Ovary (tissue), 9 donors: ENCODE data around the gene SGTB. TPM values are rescaled to one million over a fixed set of nuclear protein-coding genes. Genes with fewer than 3 reads are reported as not detected.
"Not testable (repeated sequence)": the region's sequence is repeated elsewhere in the genome, so short reads cannot be mapped to it uniquely, and the experiment has no call there.

Experiments
- DNase-seq, 5 donors: peaks; one replicate each; pipeline ENCODE4 v3.0.0-alpha.2; 2019 to 2020
- H3K27ac ChIP-seq, 2 donors: fragments of 200-600 bp; one replicate each; pipeline versions ENCODE4 v1.5.1 to v1.8.0; 2019 to 2022
- H3K27me3 ChIP-seq: fragments of 200-600 bp; one replicate; pipeline ENCODE4 v1.8.0; 2022
- H3K36me3 ChIP-seq: fragments of 200-600 bp; sonication (generic); one replicate; pipeline ENCODE4 v1.5.1; 2019
- H3K4me1 ChIP-seq: one replicate; pipeline ENCODE4 v1.8.1; 2013; ENCODE audit warnings: mild to moderate bottlenecking, moderate library complexity; ENCODE audit not compliant: insufficient read depth
- H3K4me3 ChIP-seq: fragments of 200-600 bp; sonication (generic); one replicate; pipeline ENCODE4 v1.5.1; 2017
- H3K9me3 ChIP-seq, 2 donors: fragments of 200-600 bp in 1 of 2; sonication (generic) in 1 of 2; one replicate each; pipeline versions ENCODE4 v1.5.1 to v1.8.1; 2013 to 2019; ENCODE audit warnings: mild to moderate bottlenecking in 1 of 2, moderate library complexity in 1 of 2
- CTCF ChIP-seq, 3 donors: fragments of 450-650 bp in 2 of 3; fragments of 200-600 bp in 1 of 3; IDR thresholded peaks; one replicate each; pipeline versions ENCODE4 v1.5.1 to v1.8.0; 2016 to 2022; ENCODE audit warnings: antibody characterized with exemption in 3 of 3, mild to moderate bottlenecking in 1 of 3
- EP300 ChIP-seq: sonication (generic); formaldehyde crosslinking; IDR thresholded peaks from one replicate; pipeline ENCODE4 v1.6.1; 2017; ENCODE audit warnings: antibody characterized with exemption
- POLR2A ChIP-seq: fragments of 450-650 bp; IDR thresholded peaks from one replicate; pipeline ENCODE4 v1.6.1; 2017; ENCODE audit warnings: antibody characterized with exemption, mild to moderate bottlenecking, moderate library complexity
- WGBS, 3 donors: extraction: QIAGEN DNeasy Blood & Tissue Kit in 1 of 3; methylation state at CpG; one replicate each; pipeline versions ENCODE4 v1.1.5 to v1.1.7; 2013 to 2017; 5-methylcytosine and 5-hydroxymethylcytosine counted together
- intact Hi-C, 4 donors: fragments of 100-400 bp; cut with DNase I; formaldehyde crosslinking; loops; one replicate each; pipeline versions ENCODE4 v1.11.0 to v1.15.1; 2022 to 2023
- polyA plus RNA-seq, 2 donors: library from polyadenylated mRNA; stranded (reverse); fragments of 200-250 nt in 1 of 2; fragments of 350-450 nt in 1 of 2; fragmentation: Illumina TruSeq in 1 of 2; extraction: RNeasy Lipid Tissue Mini Kit (QIAGEN cat#74804) in 1 of 2; gene quantifications; one replicate each; pipeline ENCODE4 v1.2.3, GENCODE V29; 2013 to 2014
- total RNA-seq, 7 donors: library from RNA; depleted of rRNA in 2 of 7; stranded (reverse); fragments of >200 nt in 2 of 7; fragmentation: NEBNext Ultra II Directional in 3 of 7; extraction: Animal tissue kit (Norgen Biotek cat#: 25700) in 3 of 7; gene quantifications; one replicate each; pipeline versions ENCODE4 v1.1.0 to v1.2.4, GENCODE V29; 2016 to 2023
- donor health status: DM: no; HTN: no; CAD: no; lungs with moderate emphysema.
- donor health status: DM: no; HTN: no; CAD: no.
- donor health status: Bipolar disorder and iron deficiency.
- donor health status: DM: yes; HTN: yes; CAD: no.
- donor health status: DM: no; HTN: no; CAD: no.
- donor health status: DM: yes; HTN: yes; CAD: no.

Gene SGTB
- total and polyA plus RNA-seq, 9 donors: 2.6 to 9.9 (median 7.1) TPM

- Histone ChIP-seq H3K36me3 (no peaks in the 10 kb centered on the region), H3K4me3 (peak overlapping the region; percentile 65), H3K27ac (peak overlapping the region in 1 of 2 donors; percentile 76), H3K9me3 (no peaks in the 10 kb centered on the region), H3K4me1 (peaks cover 9% of the 10 kb centered on the region), H3K27me3 (no peaks in the 10 kb centered on the region)
- no peak for DNase-seq
- TF ChIP-seq CTCF (IDR thresholded peaks at IDR 0.05) (no peak), POLR2A (no peak), EP300 (no peak)
- intact Hi-C loops: no loop called here
- 0 to 2% (median 0%) methylated on average over 9 of the region's 9 CpGs for WGBS, 3 donors
Observed at GRCh38 chr5:65623482-65623881, 98.4 kb downstream of the SGTB start.

- H3K9me3 ChIP-seq, H3K36me3 ChIP-seq, H3K27ac ChIP-seq, H3K4me3 ChIP-seq, H3K4me1 ChIP-seq, H3K27me3 ChIP-seq, DNase-seq, intact Hi-C loops: not testable (repeated sequence)
- 76 to 79% (median 78%) methylated on average over 4 of the region's 4 CpGs for WGBS, 3 donors
Observed at GRCh38 chr5:65621961-65622360, 99.9 kb downstream of the SGTB start.

GRCh38 chr5:65620021-65620420 lies 101.9 kb downstream of the SGTB start:
- Histone ChIP-seq H3K36me3 (no peaks in the 10 kb centered on the region), H3K9me3 (no peaks in the 10 kb centered on the region), H3K27me3 (no peaks in the 10 kb centered on the region), H3K4me1 (peaks cover 7% of the 10 kb centered on the region), H3K4me3 (no peak overlapping the region), H3K27ac (no peak overlapping the region)
- 88 to 94% (median 91%) methylated on average over 4 of the region's 4 CpGs for WGBS, 3 donors
- intact Hi-C loops: no loop called here
- TF ChIP-seq CTCF (IDR thresholded peaks at IDR 0.05) (no peak), POLR2A (no peak)
- no peak for DNase-seq

Other genes starting within 250 kb of the SGTB start
- 1 to 10 TPM in 6 of 7 donors, under 1 TPM in 1; 0.96 to 7.2 (median 2.7) TPM for gene ADAMTS6, start 240.2 kb downstream of the SGTB start, total RNA-seq
- gene ADAMTS6, start 240.2 kb downstream of the SGTB start, polyA plus RNA-seq: 1 to 10 TPM; 1.3 to 2.2 TPM
- 1 to 10 TPM in 5 of 7 donors, under 1 TPM in 2; 0.83 to 3.0 (median 1.7) TPM for gene CENPK, start 158.9 kb downstream of the SGTB start, total RNA-seq
- gene CENPK, start 158.9 kb downstream of the SGTB start, polyA plus RNA-seq: 1 to 10 TPM; 1.5 to 1.7 TPM
- 10 to 100 TPM; 30.7 to 82.1 (median 36.7) TPM for gene PPWD1, start 158.8 kb downstream of the SGTB start, total RNA-seq
- gene PPWD1, start 158.8 kb downstream of the SGTB start, polyA plus RNA-seq: 10 to 100 TPM; 28.0 to 41.7 TPM
- 10 to 100 TPM in 6 of 7 donors, 1 to 10 TPM in 1; 9.3 to 23.4 (median 19.9) TPM for gene TRIM23, start 97.8 kb downstream of the SGTB start, total RNA-seq
- 1 to 10 TPM; 8.3 to 9.3 TPM for gene TRIM23, start 97.8 kb downstream of the SGTB start, polyA plus RNA-seq
- gene SHLD3, start 97.1 kb downstream of the SGTB start, total RNA-seq: 1 to 10 TPM; 1.6 to 3.3 (median 2.6) TPM
- 1 to 10 TPM; 1.2 to 1.6 TPM for gene SHLD3, start 97.1 kb downstream of the SGTB start, polyA plus RNA-seq
- gene TRAPPC13, start 97.1 kb downstream of the SGTB start, total RNA-seq: 10 to 100 TPM; 10.5 to 21.5 (median 13.9) TPM
- 10 to 100 TPM; 11.4 to 11.7 TPM for gene TRAPPC13, start 97.1 kb downstream of the SGTB start, polyA plus RNA-seq
- 10 to 100 TPM in 3 of 7 donors, 1 to 10 TPM in 4; 2.3 to 16.3 (median 8.2) TPM for gene NLN, start 96 bp upstream of the SGTB start, total RNA-seq
- gene NLN, start 96 bp upstream of the SGTB start, polyA plus RNA-seq: 10 to 100 TPM in 1 of 2 donors, 1 to 10 TPM in 1; 2.5 to 11.0 TPM
- gene ERBIN, start 204.5 kb upstream of the SGTB start, total RNA-seq: 10 to 100 TPM; 46.1 to 67.9 (median 63.2) TPM
- 10 to 100 TPM; 20.2 to 31.0 TPM for gene ERBIN, start 204.5 kb upstream of the SGTB start, polyA plus RNA-seq